Panc1 (cell line): ENCODE data around the gene VPS50. TPM values are rescaled to one million over a fixed set of nuclear protein-coding genes. Genes with fewer than 3 reads are reported as not detected.
A peak's percentile ranks its signal among the peaks of the same experiment; 100 is the strongest.

ENCODE experiments used
- ATAC-seq: fragments of 200-7000 bp; cut with Tn5 transposase; 2 replicates; pipeline ENCODE4 v1.9.1; 2020; ENCODE audit warnings: mild to moderate bottlenecking, moderate library complexity
- BruUV-seq: library from RNA; stranded (reverse); fragments of 400-500 nt; replicated peaks from 2 replicates; lab custom pipeline; 2021; lab: Mats Ljungman, UMichigan
- CTCF ChIA-PET: fragments of 300-600 bp; sonication (Branson Sonifier 250); formaldehyde crosslinking; loops from one replicate; lab custom pipeline; 2022; ENCODE audit warnings: antibody characterized with exemption; lab: Charles Lee
- POLR2A ChIA-PET: fragments of 300-600 bp; sonication (Branson Sonifier 250); formaldehyde crosslinking; loops from one replicate; lab custom pipeline; 2022; ENCODE audit warnings: antibody characterized with exemption; lab: Charles Lee
- DNase-seq: peaks from one replicate; pipeline ENCODE4 v3.0.0-alpha.2; 2010; ENCODE audit warnings: low read depth, low spot score
- H3K27ac ChIP-seq: 2 replicates; pipeline ENCODE4 v1.5.1; 2011; ENCODE audit warnings: mild to moderate bottlenecking, low read length, inconsistent platforms
- H3K27me3 ChIP-seq: fragments of 200-500 bp; sonication (Bioruptor generic); 2 replicates; pipeline ENCODE4 v1.6.0; 2014; ENCODE audit warnings: low read length, inconsistent platforms; ENCODE audit not compliant: control insufficient read depth, insufficient read depth
- H3K36me3 ChIP-seq: fragments of 200-500 bp; sonication (Bioruptor generic); 2 replicates; pipeline ENCODE4 v1.5.1; 2014; ENCODE audit warnings: inconsistent platforms, mild to moderate bottlenecking, low read length, moderate library complexity; ENCODE audit not compliant: control insufficient read depth, insufficient read depth
- H3K4me1 ChIP-seq: 2 replicates; pipeline ENCODE4 v1.5.1; 2011; ENCODE audit warnings: inconsistent platforms, mild to moderate bottlenecking, low read length, moderate library complexity; ENCODE audit not compliant: control insufficient read depth, insufficient read depth
- H3K4me3 ChIP-seq, 2 experiments: 2 replicates each; pipeline ENCODE4 v1.5.1; 2011 to 2012; ENCODE audit warnings: low read depth in 2 of 2, low read length in 2 of 2, mild to moderate bottlenecking in 2 of 2, inconsistent platforms in 1 of 2, moderate library complexity in 1 of 2
- H3K9me3 ChIP-seq: fragments of 200-500 bp; sonication (Bioruptor generic); 2 replicates; pipeline ENCODE4 v1.5.1; 2014; ENCODE audit warnings: low read depth, mild to moderate bottlenecking, inconsistent platforms, low read length, moderate library complexity; ENCODE audit not compliant: control insufficient read depth, insufficient read depth
- POLR2AphosphoS5 ChIP-seq: IDR thresholded peaks from 2 replicates; pipeline ENCODE4 v1.6.1; 2012; ENCODE audit warnings: mild to moderate bottlenecking, low read depth, low read length, moderate library complexity
- SIN3A ChIP-seq: IDR thresholded peaks from 2 replicates; pipeline ENCODE4 v1.6.1; 2012; ENCODE audit warnings: low read depth, mild to moderate bottlenecking, low read length, moderate library complexity, borderline replicate concordance; ENCODE audit not compliant: insufficient read depth
- TCF7L2 ChIP-seq: IDR thresholded peaks from 2 replicates; pipeline ENCODE4 v1.6.1; 2011; ENCODE audit warnings: mild to moderate bottlenecking, low read depth, low read length, inconsistent platforms
- in situ Hi-C: cut with HindIII; loops from 2 replicates; pipeline ENCODE4 v1.10.0; 2016; ENCODE audit warnings: low sequenced_read_pairs, low pct_unique_long_range_greater_than_20kb
- intact Hi-C: fragments of 100-400 bp; cut with micrococcal nuclease; formaldehyde crosslinking; loops from one replicate; pipeline ENCODE4 v1.10.0; 2022; ENCODE audit not compliant: unreplicated experiment
- total RNA-seq: library from RNA; stranded (reverse); gene quantifications from one replicate; pipeline ENCODE4 v1.2.1, GENCODE V29; 2021; ENCODE audit not compliant: unreplicated experiment
- TF ChIP-seq, protein P1 (sequence below), 2 experiments: IDR thresholded peaks; 2 replicates each; pipeline ENCODE4 v1.6.1; 2011 to 2012; ENCODE audit warnings: low read depth in 2 of 2, control low read depth in 1 of 2, low read length in 1 of 2, mild to moderate bottlenecking in 1 of 2, moderate library complexity in 1 of 2; ENCODE audit not compliant: insufficient read depth in 1 of 2
- TF ChIP-seq, protein P2 (sequence below): fragments of 450-650 bp; IDR thresholded peaks from 2 replicates; pipeline ENCODE4 v1.5.1; 2017; ENCODE audit warnings: mild to moderate bottlenecking

VPS50 gene
- total RNA-seq, 1 experiment from 2014 or later = 14.6 TPM

GRCh38 chr7:93232673-93233018 is 480 bp downstream of the VPS50 start:
- BruUV-seq = no TSS peak
- peak overlapping the region; percentile 86 for H3K27ac ChIP-seq
- POLR2A ChIA-PET = no interaction called here
- CTCF ChIA-PET = no interaction called here
- H3K4me3 ChIP-seq = peak overlapping the region; percentile 95 to 99
- in situ Hi-C loops = no loop called here
- TF ChIP-seq, protein P1, sequence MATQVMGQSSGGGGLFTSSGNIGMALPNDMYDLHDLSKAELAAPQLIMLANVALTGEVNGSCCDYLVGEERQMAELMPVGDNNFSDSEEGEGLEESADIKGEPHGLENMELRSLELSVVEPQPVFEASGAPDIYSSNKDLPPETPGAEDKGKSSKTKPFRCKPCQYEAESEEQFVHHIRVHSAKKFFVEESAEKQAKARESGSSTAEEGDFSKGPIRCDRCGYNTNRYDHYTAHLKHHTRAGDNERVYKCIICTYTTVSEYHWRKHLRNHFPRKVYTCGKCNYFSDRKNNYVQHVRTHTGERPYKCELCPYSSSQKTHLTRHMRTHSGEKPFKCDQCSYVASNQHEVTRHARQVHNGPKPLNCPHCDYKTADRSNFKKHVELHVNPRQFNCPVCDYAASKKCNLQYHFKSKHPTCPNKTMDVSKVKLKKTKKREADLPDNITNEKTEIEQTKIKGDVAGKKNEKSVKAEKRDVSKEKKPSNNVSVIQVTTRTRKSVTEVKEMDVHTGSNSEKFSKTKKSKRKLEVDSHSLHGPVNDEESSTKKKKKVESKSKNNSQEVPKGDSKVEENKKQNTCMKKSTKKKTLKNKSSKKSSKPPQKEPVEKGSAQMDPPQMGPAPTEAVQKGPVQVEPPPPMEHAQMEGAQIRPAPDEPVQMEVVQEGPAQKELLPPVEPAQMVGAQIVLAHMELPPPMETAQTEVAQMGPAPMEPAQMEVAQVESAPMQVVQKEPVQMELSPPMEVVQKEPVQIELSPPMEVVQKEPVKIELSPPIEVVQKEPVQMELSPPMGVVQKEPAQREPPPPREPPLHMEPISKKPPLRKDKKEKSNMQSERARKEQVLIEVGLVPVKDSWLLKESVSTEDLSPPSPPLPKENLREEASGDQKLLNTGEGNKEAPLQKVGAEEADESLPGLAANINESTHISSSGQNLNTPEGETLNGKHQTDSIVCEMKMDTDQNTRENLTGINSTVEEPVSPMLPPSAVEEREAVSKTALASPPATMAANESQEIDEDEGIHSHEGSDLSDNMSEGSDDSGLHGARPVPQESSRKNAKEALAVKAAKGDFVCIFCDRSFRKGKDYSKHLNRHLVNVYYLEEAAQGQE (IDR thresholded peaks at IDR 0.05; ENCODE audit: insufficient read depth in 1 of 2, low read depth in 2 of 2, low read length in 1 of 2) = no peak
- TF ChIP-seq, protein P2, sequence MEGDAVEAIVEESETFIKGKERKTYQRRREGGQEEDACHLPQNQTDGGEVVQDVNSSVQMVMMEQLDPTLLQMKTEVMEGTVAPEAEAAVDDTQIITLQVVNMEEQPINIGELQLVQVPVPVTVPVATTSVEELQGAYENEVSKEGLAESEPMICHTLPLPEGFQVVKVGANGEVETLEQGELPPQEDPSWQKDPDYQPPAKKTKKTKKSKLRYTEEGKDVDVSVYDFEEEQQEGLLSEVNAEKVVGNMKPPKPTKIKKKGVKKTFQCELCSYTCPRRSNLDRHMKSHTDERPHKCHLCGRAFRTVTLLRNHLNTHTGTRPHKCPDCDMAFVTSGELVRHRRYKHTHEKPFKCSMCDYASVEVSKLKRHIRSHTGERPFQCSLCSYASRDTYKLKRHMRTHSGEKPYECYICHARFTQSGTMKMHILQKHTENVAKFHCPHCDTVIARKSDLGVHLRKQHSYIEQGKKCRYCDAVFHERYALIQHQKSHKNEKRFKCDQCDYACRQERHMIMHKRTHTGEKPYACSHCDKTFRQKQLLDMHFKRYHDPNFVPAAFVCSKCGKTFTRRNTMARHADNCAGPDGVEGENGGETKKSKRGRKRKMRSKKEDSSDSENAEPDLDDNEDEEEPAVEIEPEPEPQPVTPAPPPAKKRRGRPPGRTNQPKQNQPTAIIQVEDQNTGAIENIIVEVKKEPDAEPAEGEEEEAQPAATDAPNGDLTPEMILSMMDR = no peak
- TF ChIP-seq SIN3A = no peak
- no peak for TF ChIP-seq TCF7L2
- TF ChIP-seq POLR2AphosphoS5 = no peak
- H3K4me1 ChIP-seq = peaks cover 9% of the 10 kb centered on the region
- intact Hi-C loops = no loop called here
- peaks cover 9% of the 10 kb centered on the region for H3K27me3 ChIP-seq
- DNase-seq = no peak
- H3K9me3 ChIP-seq = no peaks in the 10 kb centered on the region
- peak; percentile 36 for ATAC-seq
- H3K36me3 ChIP-seq = no peaks in the 10 kb centered on the region; the same call in 1 of the 2 replicates

DNA sequence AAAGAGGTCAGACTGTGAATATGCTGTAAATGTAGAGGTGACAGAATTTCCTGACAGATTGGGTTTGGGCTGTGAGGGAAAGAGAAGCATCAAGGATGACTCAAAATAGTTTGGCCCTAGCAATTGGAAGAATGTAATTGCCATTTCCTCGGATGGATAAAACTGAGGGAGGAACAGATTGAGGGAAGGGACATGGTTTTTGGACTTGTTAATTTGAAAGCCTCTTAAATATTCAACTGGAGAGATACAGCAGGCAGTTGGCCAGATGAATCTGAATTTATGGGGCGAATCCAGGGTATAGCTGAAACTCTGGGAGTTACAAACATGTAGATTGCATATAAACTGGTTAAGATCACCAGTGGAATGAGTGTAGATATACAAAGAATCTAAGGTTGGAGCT is 3.4 kb downstream of the VPS50 start:
- H3K27me3 ChIP-seq = peaks cover 5% of the 10 kb centered on the region
- BruUV-seq = no TSS peak
- no peak for DNase-seq
- ChIA-PET CTCF (no interaction called here), POLR2A (no interaction called here)
- TF ChIP-seq, protein P1 (IDR thresholded peaks at IDR 0.05; ENCODE audit: insufficient read depth in 1 of 2, low read depth in 2 of 2, low read length in 1 of 2) = no peak
- TF ChIP-seq, protein P2 = no peak
- no peak for TF ChIP-seq TCF7L2
- TF ChIP-seq POLR2AphosphoS5 = no peak
- no peak for TF ChIP-seq SIN3A
- H3K4me3 ChIP-seq = no peak overlapping the region
- intact Hi-C loops (no loop called here), in situ Hi-C loops (no loop called here)
- H3K4me1 ChIP-seq = peaks cover 4% of the 10 kb centered on the region
- H3K36me3 ChIP-seq = no peaks in the 10 kb centered on the region; the same call in 1 of the 2 replicates
- H3K9me3 ChIP-seq = no peaks in the 10 kb centered on the region
- no peak for ATAC-seq
- H3K27ac ChIP-seq = no peak overlapping the region
